GM21723 (cell line): ENCODE results near the gene RGCC.
"Not testable (repeated sequence)": the region's sequence is repeated elsewhere in the genome, so short reads cannot be mapped to it uniquely, and the experiment has no call there.

Experiments used
- ATAC-seq: cut with Tn5 transposase; IDR thresholded peaks from one replicate; pipeline ENCODE4 v1.9.1; 2021; ENCODE audit warnings: mild to moderate bottlenecking, moderate library complexity; ENCODE audit not compliant: unreplicated experiment

Gene RGCC, protein sequence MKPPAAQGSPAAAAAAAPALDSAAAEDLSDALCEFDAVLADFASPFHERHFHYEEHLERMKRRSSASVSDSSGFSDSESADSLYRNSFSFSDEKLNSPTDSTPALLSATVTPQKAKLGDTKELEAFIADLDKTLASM

DNA sequence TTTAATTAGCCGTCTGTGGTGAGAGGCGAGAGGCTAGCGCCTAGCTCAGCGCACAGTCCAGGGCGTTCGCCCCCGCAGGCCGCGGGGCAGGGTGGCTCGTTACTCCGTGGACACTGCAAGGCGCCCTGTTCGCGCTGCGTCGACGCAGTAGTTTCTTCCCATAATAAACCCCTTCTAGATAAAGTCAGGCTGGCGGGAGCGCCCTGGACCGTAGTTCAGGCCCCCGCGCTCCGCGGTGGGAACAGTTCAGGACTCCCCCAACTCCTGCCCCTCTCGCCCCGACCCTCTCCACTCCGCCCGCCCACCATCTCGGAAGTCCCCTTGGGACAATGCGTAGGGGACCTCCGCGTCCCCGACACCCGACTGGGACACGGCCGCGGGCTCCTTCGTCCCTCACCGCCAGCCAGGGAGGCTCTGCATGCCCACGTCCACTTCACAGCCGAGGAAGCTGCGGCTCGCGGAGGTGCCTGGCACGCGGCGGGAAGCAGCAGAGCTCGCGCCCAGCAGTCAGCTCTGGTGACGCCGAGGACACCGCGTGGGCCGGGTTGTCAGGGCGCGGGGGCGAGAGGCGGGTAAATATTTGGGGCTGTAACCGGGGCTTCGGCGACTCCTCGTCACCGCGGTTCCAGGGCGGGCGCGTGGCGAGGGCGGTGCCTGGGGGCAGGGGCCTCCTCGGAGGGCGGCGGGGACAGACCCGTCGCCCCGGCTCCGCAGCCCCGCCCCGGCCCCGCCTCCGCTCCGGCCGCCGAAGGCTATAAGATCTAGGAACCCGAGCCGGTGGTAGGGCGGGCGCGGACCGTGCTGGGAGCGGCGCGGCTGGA is at the start of gene RGCC:
Gene RGCC, plus strand, starts transcription at position 783 of the 821 bp plus-strand sequence. CDS start 158 bp downstream, outside the sequence.
- peak; percentile 69 for ATAC-seq

DNA sequence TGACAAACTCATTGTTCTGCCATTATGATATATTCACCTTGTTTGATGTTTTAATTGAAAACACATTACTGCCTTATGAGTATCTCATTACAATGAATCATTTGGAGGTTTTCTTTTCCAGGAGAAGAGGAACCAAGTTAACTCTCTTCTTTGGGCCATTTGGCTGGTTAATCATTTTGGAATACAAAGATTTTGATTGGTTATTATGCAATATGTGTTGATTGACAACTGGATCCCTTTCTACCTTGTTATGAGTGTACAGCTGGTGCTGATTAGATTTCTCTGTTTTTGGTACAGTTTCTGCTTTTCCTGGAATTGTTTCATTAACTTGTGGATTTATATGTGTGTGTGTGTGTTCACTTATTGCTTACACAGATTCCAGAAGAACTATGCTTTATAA is 49.2 kb upstream of the RGCC start:
- ATAC-seq: no peak

DNA sequence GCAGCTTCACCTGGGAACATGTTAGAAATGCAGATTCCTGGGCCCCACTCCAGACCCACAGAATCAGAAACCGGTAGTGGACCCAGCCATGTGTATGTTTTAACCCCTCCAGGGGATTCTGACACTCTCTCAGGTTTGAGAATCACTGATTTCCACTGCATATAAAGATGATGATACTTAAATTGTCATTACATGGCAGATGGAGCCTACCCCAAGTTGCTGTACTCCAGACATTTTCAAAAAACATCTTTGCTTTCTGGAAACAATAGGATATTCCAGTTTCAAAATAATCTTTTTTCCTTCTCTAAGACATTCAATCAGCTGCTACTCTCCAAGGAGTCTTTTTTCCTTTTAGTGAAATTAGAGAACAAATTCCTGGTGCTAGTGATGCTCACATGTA is 48.6 kb upstream of the RGCC start:
- no peak for ATAC-seq

DNA sequence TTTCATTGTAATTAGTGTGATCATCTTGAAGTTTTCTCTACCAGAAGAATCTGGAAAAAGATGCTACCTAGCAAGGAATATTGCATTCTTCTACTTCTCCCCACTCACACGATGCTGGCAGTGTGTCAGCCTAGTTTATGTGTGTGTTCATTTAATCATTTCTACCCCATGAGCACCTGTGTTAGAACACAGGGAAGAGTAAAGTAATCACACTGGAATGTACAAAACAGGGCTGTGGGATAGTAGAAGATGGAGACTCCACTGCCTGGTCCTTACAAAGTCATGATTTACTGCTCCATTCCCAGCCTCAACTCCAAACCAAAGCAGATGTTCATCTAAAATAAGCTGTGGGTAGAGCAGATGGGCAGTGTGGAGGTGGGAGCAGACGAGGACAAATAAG is 47.7 kb upstream of the RGCC start:
- ATAC-seq: no peak

DNA sequence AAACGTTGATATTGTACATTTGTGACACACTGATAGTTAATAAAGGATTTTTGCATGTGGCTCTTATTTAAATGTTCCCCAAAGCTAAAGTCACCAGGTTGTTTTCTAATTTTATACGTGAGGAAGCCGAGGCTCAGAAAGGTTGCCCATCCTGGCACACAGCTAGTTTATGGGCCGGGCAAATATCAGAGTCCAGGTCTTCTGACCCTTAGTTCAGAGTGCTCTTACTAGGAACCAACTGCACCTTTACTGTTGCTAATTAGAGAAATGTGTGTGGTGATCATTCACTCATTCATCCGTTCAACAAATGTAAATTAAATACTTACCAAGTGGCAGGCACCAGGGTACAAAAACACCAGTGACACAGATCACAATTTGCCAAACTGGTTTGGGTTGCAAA is 46.3 kb upstream of the RGCC start:
- ATAC-seq: no peak

DNA sequence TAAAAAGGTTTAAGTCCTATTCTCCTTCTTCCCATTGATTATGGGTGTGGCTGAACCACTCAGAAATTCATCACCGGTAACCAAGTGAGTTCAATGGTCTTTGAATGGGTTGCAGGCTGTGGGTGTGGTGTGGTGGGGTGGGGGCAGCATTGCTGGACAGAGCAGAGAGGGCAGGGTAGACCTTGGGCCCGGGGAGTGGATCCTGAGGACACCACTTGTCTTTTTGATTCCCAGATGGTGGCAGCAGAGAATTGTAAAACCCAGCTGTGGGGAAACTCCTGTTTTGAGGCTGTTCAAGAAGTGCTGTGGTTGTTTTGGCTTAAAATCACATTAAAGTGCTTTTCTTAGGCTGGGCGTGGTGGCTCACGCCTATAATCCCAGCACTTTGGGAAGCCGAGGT is 45.8 kb upstream of the RGCC start:
- ATAC-seq: no peak

DNA sequence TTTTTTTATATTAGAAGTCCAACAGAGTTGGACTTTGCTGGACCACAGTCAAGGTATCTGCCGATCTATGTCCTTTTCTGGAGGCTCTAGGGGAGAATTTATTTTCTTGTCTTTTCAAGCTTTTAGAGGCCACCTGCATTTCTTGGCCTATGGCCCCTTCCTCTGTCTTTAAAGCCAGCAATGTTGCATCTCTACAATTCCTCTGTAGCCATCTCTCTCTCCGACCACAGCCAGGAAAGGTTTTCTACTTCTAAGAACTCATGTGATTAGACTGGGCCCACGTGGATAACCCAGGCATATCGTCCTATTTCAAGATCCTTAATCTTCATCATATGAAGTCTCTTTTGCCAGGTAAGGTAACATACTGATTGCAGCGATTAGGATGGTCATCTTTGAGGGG is 43.5 kb upstream of the RGCC start:
- ATAC-seq: no peak

DNA sequence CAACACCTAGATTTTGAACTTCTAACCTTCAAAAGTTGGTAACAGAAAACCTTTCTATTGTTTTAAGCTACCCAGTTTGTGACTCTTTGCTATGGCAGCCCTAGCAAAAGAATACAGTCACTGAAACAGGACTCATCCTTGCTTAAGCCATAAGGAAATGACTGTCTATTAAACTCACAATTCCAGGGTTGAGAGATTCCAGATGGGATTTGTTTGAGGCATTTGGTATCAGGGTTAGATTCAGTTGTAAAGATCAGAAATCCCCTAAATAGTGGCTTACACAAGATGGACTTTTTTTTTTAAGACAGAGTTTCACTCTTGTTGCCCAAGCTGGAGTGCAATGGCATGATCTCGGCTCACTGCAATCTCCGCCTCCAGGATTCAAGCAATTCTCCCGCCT is 41.1 kb upstream of the RGCC start:
- ATAC-seq: no peak

DNA sequence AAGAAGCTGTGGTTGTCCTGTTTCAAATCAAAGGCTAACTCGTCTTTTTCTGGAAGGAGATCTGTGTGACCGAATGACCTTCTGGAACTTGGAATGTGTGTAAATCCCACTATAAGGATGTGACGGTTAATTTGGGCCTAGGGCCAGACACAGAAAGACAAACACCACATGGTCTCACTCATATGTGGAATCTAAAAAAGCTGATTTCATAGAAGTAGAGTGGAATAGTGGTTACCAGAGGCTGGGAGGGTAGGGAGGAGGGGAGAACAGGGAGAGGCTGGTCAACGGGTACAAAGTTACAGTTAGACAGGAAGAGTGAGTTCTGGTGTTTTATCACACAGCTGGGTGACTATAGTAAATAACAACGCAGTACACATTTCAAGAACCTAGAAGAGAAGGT is 39.3 kb upstream of the RGCC start:
- ATAC-seq: no peak

DNA sequence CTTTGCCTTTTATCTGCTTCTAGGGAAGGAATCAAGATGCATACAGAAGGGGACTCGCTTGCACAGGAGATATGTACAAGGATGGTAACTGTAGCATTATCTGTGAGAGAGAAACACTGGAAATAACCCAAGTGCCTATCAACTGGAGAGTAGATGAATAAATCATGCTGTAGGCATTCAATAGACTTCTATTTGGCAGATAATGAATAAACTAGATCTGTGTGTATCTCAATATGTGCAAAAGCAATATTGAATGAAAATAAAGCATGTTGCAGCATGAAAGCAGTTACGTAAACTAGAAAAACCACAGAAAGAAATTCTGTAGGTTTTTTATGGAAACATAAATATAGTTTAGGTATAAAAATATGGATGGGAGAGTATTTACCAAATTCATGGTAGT is 38.6 kb upstream of the RGCC start:
- no peak for ATAC-seq

DNA sequence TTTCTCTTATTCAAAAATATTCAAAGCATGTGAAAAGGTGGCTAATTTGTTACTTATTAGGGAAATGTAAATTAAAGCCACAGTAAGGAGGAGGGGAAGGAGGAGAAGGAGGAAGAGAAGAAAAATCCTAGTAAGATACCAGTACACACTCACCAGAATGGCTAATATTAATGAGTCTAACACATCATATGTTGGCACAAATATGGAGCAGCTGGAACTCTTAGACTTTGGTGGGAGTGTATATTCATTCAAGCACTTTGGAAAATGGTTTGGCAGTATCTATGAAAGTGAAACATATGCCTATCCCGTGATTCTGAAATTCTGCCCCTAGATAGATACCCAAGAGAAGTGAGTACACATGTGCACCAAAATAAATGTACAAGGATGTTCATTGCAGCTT is 38.1 kb upstream of the RGCC start:
- no peak for ATAC-seq

DNA sequence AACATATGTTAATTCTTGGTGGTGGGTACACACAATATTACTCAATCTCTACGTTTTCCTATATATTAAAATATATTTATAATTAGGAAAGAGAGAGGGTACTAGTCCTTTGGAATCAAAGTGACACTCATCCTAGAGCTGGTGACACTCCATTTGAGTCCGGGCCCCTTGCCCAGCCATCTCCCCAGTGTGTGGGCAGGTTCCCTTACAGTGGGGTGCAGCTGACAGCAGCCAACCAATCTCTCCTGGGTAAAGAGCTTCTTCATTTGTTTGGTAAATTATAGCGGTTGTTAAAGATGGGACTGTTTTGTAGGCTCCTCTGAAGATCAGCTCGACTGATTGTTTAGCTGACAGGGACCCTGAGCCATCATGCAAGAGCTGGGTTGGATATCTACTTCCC is 37.2 kb upstream of the RGCC start:
- no peak for ATAC-seq

DNA sequence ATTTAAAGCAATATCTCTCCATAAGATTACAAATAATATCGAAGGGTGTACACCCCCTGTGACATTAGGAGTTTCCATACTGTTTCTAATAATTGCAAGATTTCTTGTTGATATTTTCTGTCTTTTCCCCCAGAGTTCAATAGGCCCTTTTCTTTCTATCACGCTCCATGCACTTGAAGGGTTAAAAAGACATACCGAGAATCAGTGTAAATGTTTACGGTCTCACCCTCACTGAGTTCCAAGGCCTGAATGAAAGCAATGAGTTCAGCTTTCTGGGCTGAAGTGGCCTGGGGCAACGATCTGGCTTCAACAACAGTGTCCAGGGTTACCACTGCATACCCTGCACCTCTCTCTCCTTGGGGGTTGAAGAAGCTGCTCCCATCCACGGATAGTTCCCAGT is 36.0 kb upstream of the RGCC start:
- ATAC-seq: not testable (repeated sequence)

DNA sequence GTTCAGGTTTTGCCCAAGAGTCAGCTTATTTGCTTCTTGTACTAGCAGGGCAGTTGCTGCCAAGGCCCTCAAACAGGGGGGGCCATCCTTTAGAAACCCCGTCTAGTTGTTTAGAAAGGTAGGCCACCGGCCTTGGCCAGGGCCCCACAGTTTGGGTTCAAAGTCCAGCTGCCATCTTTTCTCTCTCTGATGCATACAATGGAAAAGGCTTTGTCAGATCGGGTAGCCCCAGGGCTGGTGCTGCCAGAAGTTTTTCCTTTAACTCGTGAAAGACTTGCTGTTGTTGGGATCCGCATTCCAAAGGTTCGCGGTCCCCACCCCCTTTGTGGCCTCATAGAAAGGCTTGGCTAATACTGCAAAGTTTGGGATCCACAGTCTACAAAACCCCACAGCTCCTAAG is 35.4 kb upstream of the RGCC start:
- not testable (repeated sequence) for ATAC-seq

DNA sequence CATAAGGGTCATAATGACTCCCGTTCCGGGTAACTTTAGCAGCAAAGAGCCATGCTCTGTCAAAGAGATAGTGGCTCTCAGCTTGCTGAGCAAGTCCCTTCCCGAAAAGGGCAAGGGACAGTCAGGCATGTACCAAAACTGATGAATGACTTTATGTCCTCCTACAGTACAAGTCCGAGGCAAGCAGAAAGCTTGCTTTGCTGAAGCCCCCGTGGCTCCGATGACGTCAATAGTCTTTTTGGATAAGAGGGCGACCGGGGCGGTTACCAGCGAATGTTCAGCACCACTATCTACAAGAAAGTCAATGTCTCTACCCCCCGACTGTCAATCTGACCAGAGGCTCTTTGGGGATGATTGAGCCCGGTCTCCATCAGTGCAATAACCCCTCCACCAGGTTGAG is 34.1 kb upstream of the RGCC start:
- not testable (repeated sequence) for ATAC-seq

DNA sequence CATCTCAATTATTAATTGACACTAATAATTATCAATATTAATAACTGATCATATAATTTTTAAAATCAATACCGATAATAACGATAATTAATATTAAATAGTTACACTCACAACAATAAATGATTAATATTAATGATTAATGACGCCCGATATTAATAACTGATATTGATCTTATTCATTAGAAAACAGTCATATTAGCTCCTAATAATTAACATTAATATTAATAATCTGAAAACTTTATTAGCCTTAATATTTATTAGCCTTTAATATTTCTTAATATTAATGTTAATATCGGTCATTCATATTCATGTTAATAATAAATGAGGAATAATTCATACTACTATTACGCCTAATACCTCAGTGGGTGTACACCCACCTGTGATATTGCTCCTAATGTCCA is 32.7 kb upstream of the RGCC start:
- ATAC-seq: not testable (repeated sequence)

DNA sequence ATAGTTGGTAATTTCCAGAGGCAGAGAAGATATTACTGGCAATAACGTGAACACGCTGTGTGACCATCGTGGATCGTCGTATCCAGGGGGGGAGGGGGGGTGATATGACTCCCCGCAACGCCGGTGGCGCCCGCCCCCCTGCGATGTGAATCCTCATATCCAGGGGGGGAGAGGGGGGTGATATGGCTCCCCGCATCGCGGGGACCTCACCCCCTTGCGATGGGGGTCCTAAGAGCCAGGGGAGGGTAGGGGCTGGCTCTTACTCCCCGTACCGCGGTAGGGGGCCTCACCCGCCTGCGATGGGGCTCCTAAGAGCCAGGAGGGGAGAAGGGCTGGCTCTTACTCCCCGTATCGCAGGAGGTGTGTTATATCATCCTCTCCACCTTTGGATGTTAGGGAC is 31.3 kb upstream of the RGCC start:
- ATAC-seq: no peak

DNA sequence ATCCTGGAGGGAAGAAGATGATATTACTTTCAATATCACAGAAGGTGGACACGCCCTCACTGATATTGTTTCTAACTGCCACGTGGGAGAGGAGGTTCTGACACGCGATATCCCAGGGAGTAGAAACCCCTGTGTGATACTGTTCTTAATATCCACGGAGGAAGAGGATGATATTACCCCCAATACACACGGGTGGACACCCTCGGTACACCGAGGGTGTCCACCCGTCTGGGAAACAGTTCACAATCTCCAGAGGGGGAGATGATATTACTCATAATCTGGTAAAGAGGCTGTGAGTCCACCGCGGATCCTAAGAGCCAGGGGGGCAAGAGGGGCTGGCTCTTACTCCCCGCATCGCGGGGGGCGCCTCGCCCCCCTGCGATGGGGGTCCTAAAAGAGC is 29.7 kb upstream of the RGCC start:
- no peak for ATAC-seq

DNA sequence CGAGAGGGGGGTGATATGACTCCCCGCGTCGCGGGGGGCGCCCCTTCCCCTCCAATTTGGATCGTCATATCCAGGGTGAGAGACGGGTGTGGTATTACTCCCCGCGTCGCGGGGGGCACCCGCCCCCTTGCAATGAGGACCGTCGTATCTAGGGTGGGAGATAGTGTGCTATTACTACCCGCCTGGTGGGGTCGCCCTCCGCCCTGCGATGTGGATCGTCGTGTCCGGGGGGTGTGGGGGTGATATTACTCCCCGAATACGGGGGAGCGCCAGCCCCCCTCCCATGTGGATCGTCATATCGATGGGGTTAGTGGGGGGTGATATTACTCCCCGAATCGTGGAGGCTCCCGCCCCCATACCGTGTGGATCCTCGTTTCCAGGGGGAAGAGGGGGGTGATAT is 29.2 kb upstream of the RGCC start:
- no peak for ATAC-seq

DNA sequence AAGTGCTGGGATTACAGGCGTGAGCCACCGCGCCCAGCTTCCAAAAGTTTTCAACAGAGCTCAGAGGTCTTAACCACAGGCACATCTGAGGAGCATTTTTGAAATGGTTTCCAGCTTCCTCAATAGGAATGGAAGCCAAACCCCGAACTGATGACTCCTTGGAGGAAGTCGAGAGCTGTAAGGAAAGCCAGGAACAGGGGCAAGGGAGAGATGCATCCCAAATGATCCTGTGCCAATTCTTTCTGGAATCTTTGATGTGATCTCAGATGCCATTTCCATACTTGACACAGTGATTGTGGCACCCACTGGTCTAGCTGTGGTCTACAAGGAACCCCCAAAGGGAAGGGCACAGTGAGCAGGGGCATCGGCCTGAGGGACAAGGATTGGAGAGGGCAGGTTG is 23.3 kb upstream of the RGCC start:
- not testable (repeated sequence) for ATAC-seq

DNA sequence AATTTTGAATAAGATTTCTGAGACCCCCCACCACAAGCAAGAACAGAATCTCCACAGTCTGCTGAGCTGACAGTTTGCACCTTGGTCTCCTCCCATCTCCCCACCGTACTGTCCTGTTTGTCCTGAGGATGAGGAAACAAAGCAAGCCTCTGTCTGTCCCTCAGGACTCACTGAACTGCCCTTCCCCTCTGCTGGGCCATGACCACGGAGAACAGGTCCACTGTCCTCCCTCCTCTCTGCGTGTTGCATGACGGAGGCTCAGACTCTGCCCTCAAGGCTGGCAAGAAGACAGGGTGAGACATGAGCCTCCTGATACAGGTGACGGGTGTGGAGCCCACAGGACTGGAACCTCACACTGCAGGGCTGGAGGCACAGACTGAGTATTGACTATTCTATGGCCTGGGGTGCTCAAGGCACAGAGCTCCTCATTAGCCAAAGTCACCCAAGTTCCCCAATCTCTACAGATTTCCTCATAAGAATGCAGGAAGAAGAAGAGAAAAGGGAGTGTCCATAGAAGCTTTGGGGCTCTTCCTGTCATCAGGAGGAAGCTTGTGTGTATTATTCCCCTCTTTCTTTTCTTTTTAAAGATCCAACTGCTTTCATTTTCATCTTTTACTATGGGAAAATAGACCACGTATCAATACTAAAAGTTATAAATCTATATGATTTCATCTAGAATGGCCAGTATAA is 22.4 kb upstream of the RGCC start:
- no peak for ATAC-seq

DNA sequence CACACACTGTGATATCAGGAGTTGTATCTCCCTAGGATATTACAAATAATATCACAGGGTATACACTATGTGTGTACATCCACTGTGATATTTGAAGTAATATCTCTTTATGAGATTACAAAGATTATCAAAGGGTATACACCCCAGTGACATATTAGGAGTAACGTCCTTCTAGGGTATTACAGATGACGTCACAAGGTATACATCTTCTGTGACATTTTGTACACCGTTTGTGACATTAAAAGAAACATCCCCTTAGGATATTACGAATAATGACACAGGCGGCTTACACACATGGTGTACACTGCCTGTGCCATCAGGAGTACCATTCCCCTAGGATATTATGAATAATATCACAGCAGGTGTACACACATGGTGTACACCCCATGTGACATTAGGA is 13.4 kb upstream of the RGCC start:
- no peak for ATAC-seq
